Loucy (cell line): Measurements from ENCODE around the gene SP2.

Experiments used
- EZH2phosphoT487 ChIP-seq: fragments of 200-600 bp; IDR thresholded peaks from 2 replicates; pipeline ENCODE4 v1.6.1; 2018; ENCODE audit warnings: antibody characterized with exemption, mild to moderate bottlenecking, moderate library complexity, borderline replicate concordance
- TF ChIP-seq, protein P1 (sequence below): fragments of 200-600 bp; sonication (generic); conservative IDR thresholded peaks from 2 replicates; pipeline ENCODE4 v1.5.1; 2014; ENCODE audit warnings: mild to moderate bottlenecking, antibody characterized with exemption, low read length

DNA sequence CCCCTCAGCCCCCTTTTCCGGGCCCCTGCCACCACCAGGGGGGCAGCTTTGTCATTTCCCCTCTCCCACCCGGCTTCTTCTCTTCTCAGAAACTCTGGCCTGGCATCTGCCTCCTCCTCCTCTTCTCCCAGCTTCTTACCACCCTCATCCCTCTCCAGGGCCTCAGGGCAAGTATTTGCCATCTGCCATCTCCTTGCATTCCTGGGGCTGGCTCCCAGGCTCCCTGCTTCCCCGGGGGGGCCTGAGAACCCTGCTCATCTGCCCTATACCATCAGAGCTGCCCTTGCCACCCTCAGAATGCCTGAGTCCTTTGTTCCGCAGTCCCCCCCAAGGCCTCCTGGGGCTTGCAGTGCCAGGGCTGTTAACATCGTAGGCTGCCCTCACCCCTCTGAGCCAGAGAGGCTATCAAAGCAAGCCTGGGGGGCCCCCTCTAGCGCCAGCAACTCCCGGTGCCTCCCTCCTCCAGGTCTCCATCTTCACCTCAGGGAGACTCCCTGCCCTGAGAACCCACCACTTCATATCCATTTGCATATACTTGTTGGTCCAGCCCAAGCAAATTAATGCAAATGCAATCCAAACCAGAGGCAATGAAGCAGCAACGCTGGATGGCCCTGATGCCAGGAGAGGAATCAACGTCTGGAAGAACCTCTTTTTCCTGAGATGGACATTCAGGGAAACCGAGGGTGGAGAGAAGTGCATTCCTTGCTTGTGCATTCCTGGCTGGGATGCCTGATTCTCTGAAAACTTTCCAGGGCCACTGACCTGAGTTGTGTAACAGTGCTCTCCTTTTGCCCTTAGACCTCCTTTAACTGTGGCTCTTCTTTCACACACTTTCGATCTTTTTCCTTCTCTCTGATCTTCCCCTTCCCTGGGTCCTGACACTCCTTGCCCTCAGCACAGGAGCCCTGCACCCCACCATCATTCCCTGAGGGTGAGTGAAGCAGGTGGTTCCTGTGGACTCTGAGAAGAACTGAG is 20.7 kb upstream of the SP2 start:
- TF ChIP-seq, protein P1, sequence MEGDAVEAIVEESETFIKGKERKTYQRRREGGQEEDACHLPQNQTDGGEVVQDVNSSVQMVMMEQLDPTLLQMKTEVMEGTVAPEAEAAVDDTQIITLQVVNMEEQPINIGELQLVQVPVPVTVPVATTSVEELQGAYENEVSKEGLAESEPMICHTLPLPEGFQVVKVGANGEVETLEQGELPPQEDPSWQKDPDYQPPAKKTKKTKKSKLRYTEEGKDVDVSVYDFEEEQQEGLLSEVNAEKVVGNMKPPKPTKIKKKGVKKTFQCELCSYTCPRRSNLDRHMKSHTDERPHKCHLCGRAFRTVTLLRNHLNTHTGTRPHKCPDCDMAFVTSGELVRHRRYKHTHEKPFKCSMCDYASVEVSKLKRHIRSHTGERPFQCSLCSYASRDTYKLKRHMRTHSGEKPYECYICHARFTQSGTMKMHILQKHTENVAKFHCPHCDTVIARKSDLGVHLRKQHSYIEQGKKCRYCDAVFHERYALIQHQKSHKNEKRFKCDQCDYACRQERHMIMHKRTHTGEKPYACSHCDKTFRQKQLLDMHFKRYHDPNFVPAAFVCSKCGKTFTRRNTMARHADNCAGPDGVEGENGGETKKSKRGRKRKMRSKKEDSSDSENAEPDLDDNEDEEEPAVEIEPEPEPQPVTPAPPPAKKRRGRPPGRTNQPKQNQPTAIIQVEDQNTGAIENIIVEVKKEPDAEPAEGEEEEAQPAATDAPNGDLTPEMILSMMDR: no peak
- TF ChIP-seq EZH2phosphoT487: no peak
